Activated CD4-positive, alpha-beta T cell treated with anti-CD3 and anti-CD28 coated beads for 1 hour (primary cell): ENCODE data around the gene SLC13A3.

Experiments
- DNase-seq: peaks from one replicate; pipeline ENCODE4 v3.0.0-alpha.2; 2020

The SLC13A3 gene

DNA sequence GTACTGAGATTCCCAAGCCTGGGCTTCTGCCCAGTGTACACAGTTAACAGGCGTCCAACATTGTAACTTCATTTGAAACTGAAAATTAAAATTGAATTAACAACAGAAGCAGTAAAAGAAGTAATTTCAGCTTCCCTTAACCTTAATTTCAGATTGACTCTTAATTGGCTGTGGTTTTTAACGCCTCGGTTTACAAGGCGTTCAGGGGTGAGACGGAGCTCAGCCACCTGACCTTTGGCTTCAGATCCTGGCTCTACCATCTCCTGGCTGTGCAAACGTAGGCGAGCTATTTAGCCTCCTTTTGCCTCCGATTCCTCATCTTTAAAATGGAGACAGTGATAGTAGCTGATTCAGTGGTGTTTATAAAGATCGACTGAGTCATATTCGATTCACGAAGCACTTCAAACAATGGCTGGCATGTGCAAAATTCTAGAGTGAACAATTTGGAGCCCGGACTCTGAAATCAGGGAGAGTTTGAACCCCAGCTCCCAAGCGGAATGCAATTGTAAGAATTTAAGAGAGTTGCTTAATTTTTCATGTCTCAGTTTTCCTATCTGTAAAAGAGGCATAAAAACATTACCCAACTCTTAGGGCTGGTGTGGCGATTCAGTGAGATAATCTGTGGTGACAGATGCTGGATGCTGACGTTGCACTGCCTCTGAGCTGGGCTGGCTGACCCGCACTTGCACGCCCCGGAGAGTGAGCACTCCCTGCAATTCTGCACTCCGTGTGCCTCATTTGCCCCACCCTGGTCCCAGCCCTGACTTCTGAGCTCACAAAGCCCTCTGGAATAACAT, 77.3 kb downstream of the SLC13A3 start:
- DNase-seq: no peak

- DNase-seq: no peak
Observed at GRCh38 chr20:46573234-46573633, 78.0 kb downstream of the SLC13A3 start.

- DNase-seq: no peak
Observed at GRCh38 chr20:46572790-46573189, 78.5 kb downstream of the SLC13A3 start.

GRCh38 chr20:46572153-46572552, 79.1 kb downstream of the SLC13A3 start:
- DNase-seq: no peak

DNA sequence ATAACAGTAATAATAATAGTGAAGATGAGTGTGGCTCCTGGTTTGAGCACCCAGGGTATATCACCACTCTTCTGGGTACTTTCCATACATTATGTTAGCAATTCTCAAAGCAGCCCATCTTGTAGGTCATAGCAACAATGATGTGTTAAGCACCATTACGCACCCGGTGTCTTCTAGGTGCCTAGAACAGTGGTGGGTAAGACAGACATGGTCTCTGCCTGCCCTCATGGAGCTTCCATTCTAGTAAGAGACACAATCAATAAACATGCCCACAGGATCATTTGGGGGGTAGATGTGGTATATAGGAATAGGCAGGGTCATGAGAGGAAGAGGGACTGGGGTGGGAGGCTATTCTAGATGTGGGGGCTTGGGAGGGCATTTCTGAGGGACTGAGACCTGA, 79.8 kb downstream of the SLC13A3 start:
- DNase-seq: no peak

DNA sequence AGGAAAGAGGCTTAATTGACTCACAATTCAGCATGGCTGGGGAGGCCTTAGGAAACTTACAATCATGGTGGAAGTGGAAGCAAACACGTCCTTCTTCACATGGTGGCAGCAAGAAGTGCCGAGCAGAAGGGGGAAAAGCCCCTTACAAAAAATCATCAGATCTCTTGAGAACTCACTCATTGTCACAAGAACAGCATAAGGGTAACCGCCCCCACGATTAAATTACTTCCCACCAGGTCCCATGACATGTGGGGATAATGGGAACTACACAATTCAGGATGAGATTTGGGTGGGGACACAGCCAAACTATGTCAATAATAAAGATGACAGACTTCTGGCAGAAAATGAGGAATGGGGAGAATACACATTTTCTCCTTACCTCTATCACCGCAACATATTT, 80.3 kb downstream of the SLC13A3 start:
- no peak for DNase-seq

- no peak for DNase-seq
Observed at GRCh38 chr20:46569961-46570360, 81.3 kb downstream of the SLC13A3 start.

- no peak for DNase-seq
Observed at GRCh38 chr20:46568570-46569129, 82.6 kb downstream of the SLC13A3 start.

- no peak for DNase-seq
Observed at GRCh38 chr20:46566125-46566524, 85.1 kb downstream of the SLC13A3 start.

- no peak for DNase-seq
Observed at GRCh38 chr20:46564241-46564957, 86.9 kb downstream of the SLC13A3 start.

DNA sequence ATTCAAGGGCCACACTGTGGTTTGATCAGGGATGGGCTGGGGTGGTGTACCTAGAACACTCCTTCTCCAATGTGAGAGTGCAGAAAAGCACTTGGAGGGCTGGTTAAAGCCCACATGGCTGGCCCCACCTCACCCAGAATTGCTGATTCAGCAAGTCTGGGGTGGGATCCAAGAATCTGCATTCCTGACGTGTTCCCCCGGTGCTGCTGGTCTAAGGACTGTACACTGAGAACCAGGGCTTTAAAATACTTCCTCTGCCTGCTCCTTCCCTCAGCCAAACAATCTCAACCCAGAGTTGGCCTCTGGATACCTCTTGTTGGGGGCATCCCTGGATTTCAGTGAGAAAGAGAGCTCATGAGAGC, 87.4 kb downstream of the SLC13A3 start:
- DNase-seq: no peak

DNA sequence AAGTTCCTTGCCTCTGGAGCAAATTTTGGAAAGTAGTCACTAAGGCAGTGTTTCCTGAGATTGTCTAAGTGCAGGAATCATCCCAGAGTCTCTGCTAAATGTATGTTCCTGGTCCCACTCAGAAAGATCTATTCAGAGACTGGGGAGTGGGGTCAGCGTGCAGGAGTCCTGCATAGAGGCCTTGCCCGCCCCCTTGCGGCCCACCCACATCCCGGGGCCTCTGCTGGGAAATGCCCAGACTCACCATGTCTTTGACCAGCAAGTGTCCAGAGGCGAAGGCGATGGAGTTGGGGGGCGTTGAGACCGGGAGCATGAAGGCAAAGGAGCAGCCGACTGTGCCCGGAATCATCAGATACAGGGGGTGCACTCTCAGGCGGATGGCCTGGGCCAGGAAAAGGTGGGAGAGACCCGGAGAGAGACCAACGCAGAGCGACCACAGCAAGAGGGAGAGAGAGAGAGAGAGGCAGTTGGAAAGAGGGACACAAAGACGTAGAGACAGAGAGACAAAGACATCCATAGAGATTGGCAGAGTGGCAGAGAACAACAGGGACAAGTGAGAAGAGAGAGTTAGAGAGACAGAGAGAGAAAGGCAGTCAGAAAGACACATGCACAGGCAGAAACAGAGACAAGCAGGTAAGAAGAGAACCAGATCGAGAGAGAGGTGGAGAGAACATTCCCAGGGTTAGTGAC, 87.9 kb downstream of the SLC13A3 start:
- DNase-seq: no peak

- DNase-seq: peak; percentile 23
Observed at GRCh38 chr20:46562373-46563169, 88.7 kb downstream of the SLC13A3 start.

DNA sequence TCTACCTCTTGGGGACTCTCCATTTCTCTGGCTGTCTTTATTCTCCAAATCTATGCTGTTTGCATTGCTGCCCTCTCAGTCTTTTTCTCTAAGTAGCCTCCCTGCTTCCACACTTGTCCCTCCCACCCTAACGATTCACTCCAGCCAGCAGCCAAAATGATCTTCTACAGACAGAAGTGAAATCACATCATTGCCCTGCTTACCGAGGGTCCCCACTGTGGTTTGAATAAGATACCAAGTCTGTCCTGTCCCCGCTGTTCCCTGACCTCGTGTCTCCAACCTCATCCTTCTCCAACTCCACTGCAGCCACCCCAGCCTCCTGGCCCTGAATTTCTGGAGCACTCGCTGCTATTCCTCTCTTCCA, 89.3 kb downstream of the SLC13A3 start:
- no peak for DNase-seq

DNA sequence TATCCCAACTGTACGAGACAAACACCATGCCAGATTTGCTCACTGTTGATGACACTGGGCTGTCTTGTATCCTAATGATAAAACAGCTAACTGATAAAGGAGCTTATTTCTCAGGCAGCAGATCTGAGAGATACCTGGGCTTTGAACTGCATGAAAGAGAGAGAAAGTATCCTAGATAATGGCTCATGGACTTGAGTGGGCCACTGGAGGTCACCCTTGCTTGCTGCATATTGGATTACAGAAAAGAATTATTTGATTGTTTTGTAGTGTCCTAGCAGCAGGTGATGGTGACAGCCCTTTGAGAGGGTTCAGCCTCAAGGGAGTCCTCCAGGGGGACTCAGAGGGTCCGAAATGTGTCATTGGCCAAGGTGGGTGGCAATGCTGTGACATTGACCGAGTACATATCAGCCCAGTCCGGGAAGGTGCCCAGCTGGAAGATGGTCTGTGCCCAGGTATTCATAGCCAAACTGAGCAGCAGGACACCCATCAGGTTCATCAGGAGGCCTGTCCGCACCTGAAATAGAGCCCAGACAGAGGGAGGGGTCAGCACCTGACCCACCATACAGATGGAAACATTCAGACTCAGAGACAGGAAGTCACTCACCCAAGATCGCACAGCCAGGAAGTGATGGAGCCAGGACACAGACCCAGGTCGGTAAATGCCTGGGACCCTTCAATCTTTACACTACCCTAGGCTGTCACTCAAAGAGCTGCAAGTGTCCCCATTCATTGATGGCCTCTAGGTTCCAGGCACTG, 91.4 kb downstream of the SLC13A3 start:
- no peak for DNase-seq

DNA sequence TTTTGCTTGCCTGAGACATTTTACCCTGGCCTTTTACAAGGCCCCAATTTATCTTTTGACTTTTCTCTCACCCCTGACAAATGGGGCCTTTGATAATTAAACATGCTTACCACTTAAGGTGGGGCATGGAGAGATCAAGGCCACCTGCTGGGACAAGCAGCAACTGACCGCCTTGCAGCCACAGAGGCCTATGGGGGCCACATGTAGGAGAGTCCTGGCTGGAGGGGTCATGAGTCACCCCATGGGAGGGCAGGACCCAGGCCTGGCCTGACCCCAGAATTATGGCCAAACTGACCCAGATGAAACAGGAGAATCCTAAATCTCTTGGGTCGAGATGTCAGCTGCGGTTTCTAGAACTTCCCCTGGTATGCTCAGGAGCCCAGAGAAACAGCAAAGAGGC, 92.3 kb downstream of the SLC13A3 start:
- no peak for DNase-seq

GRCh38 chr20:46558511-46558959, 92.7 kb downstream of the SLC13A3 start:
- no peak for DNase-seq

DNA sequence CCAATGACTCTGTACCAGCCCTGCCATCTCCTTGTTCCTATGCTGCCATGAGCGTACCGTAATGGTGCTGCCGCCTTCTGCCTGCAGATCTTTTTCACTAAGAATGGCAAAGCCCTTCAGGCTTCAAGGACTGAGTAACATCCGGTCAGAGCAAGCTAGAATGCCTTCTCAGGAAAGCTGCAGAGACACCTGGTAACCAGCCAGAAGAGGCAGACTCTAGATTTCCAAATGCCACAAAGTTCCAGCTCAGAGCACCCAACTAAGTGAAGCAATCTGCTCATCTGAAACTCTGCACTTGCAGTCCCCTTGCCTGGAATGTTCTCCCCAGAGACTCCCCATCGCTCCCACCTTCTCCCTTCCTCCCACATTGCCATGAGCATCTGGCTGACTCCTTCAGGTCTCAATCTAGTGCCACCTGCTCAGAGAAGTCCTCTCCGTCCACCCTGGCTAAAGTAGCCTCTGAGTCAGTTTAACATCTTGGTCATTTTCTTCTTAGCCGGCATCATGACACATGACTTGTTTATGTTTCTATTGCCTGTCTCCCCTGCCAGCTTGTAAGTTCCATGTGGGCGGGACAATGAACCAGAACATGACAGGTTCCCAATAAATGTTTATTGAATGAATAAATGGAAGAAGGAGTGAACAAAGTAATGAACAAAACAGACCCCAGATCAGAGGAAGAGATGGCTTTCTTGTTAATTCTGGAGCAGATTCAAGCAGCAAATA, 93.9 kb downstream of the SLC13A3 start:
- no peak for DNase-seq

GRCh38 chr20:46555370-46555956, 95.8 kb downstream of the SLC13A3 start:
- DNase-seq: no peak

DNA sequence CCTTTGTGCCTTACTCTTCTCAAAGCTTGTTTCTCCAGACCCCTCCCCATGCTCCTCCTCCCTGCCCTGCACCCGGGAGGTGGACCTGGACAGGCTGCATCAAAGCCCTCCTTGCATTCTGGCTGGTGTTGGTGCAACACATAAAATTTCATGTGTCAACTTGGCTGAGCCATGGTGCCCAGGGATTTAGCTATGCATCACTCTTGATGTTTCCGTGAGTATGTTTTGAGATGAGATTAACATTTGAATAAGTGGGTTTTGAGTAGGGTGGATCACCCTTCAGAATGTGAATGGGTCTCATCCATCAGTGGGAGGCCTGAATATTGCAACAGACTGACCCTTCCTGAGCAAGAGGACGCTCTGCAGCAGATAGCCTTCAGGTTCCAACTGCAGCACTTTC, 96.4 kb downstream of the SLC13A3 start:
- DNase-seq: no peak

GRCh38 chr20:46553926-46554325, 97.3 kb downstream of the SLC13A3 start:
- no peak for DNase-seq
